ENCODE measurements around the gene LPP. TPM values are rescaled to one million over a fixed set of nuclear protein-coding genes. Genes with fewer than 3 reads are reported as not detected.

Gene LPP
- total and polyA plus RNA-seq, 2 of the 13 experiments (the other 11 are each of a cell fraction or from before 2014, with no cell fraction given) = 19.2 to 29.9 TPM

DNA sequence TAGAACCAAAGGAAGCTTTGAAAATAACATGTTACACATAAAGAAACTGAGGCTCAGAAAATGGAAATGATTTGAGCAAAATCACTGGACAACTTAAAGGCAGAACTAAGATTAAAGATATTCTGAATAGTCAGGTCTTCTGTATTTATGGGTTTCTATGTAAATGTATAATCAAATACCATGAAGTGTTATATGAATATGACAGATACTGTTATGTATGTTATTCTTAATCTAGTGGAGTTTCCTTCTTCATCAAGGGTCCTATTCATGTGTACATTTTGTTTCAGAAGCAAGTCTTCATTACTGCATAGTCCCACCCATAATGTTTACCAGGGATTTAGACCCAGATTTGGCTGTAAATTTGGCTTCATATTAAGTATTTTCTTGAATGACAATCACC, 547.0 kb downstream of the LPP start:
- ChIA-PET POLR2A (no interaction called here), CTCF (ENCODE audit: low intra/inter-chr PET ratio, low total read pairs) (no interaction called here)
- Histone ChIP-seq H3K36me3 (replicated peaks in 1 of 2; ENCODE audit: control insufficient read depth in 1 of 2, insufficient read depth in 2 of 2, low read length in 2 of 2) (no peaks in the 10 kb centered on the region; a peak in 1 of 5 replicates), H3K9ac (ENCODE audit: insufficient read depth, low read depth, low read length) (no peak overlapping the region), H3K4me3 (replicated peaks in 1 of 3; ENCODE audit: insufficient read depth in 1 of 3, low read depth in 2 of 3, low read length in 3 of 3) (no peak overlapping the region), H3K79me2 (ENCODE audit: insufficient read depth, low read length) (no peaks in the 10 kb centered on the region), H3K9me3 (ENCODE audit: low read length) (no peaks in the 10 kb centered on the region), H3K4me1 (ENCODE audit: insufficient read depth, low read length) (peaks cover 5% of the 10 kb centered on the region), H3K27me3 (ENCODE audit: control insufficient read depth in 1 of 2, insufficient read depth in 2 of 2, low read length in 2 of 2) (no peaks in the 10 kb centered on the region), H4K20me1 (ENCODE audit: insufficient read depth, low read length) (no peaks in the 10 kb centered on the region), H3K27ac (ENCODE audit: extremely low read length, insufficient read depth, low read length) (no peak overlapping the region), H3K4me2 (ENCODE audit: low read depth, low read length) (no peak overlapping the region), H2AFZ (ENCODE audit: low read length) (no peak overlapping the region)
- no peak for TF ChIP-seq ETV6 (CRISPR knock-in tag; conservative IDR thresholded peaks at IDR 0.05)
- TF ChIP-seq ZNF292 (CRISPR knock-in tag; IDR thresholded peaks at IDR 0.05; ENCODE audit: borderline replicate concordance, low read depth) = no peak
- TF ChIP-seq YEATS2 (CRISPR knock-in tag; IDR thresholded peaks at IDR 0.05; ENCODE audit: borderline replicate concordance) = no peak
- no peak for TF ChIP-seq ISL2 (CRISPR knock-in tag; IDR thresholded peaks at IDR 0.05)
- TF ChIP-seq MAX (IDR thresholded peaks at IDR 0.05) = no peak
- TF ChIP-seq, protein P1, sequence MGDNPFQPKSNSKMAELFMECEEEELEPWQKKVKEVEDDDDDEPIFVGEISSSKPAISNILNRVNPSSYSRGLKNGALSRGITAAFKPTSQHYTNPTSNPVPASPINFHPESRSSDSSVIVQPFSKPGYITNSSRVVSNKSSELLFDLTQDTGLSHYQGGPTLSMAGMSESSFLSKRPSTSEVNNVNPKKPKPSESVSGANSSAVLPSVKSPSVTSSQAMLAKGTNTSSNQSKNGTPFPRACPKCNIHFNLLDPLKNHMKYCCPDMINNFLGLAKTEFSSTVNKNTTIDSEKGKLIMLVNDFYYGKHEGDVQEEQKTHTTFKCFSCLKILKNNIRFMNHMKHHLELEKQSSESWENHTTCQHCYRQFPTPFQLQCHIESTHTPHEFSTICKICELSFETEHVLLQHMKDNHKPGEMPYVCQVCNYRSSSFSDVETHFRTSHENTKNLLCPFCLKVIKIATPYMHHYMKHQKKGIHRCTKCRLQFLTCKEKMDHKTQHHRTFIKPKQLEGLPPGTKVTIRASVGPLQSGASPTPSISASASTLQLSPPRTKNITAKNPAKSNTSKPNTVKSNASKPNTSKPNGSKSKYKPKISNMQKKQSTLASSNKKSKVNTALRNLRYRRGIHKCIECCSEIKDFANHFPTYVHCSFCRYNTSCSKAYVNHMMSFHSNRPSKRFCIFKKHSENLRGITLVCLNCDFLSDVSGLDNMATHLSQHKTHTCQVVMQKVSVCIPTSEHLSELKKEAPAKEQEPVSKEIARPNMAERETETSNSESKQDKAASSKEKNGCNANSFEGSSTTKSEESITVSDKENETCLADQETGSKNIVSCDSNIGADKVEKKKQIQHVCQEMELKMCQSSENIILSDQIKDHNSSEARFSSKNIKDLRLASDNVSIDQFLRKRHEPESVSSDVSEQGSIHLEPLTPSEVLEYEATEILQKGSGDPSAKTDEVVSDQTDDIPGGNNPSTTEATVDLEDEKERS (CRISPR knock-in tag; IDR thresholded peaks at IDR 0.05) = no peak
- no peak for TF ChIP-seq ZNF607 (CRISPR knock-in tag; IDR thresholded peaks at IDR 0.05; ENCODE audit: borderline replicate concordance)
- TF ChIP-seq TEAD3 (CRISPR knock-in tag; optimal IDR thresholded peaks at IDR 0.05; ENCODE audit: borderline replicate concordance) = no peak
- no peak for TF ChIP-seq MYPOP (CRISPR knock-in tag; IDR thresholded peaks at IDR 0.05)
- TF ChIP-seq SATB2 (CRISPR knock-in tag; IDR thresholded peaks at IDR 0.05) = no peak
- TF ChIP-seq SAFB2 (CRISPR knock-in tag; IDR thresholded peaks at IDR 0.05; ENCODE audit: borderline replicate concordance, low read depth) = no peak
- TF ChIP-seq MLXIP (CRISPR knock-in tag; IDR thresholded peaks at IDR 0.05; ENCODE audit: borderline replicate concordance) = no peak
- no peak for TF ChIP-seq CEBPG (CRISPR knock-in tag; IDR thresholded peaks at IDR 0.05)
- TF ChIP-seq GTF3A (CRISPR knock-in tag; conservative IDR thresholded peaks at IDR 0.05) = no peak
- no peak for TF ChIP-seq NFKBIZ (CRISPR knock-in tag; IDR thresholded peaks at IDR 0.05)
- no peak for TF ChIP-seq ZNF530 (CRISPR knock-in tag; IDR thresholded peaks at IDR 0.05; ENCODE audit: low read depth)
- FAIRE-seq (no peak), ATAC-seq (no peak), DNase-seq (ENCODE audit: low spot score) (no peak)
- BruUV-seq (replicated peaks) = no TSS peak
- in situ Hi-C loops (cut with HindIII; ENCODE audit: extremely low pct_ligation_motif_present, low pct_unique_long_range_greater_than_20kb) = no loop called here
- intact Hi-C loops (cut with micrococcal nuclease; ENCODE audit: unreplicated experiment) = no loop called here
